ENCODE measurements around the gene ADAT1.

Gene ADAT1

GRCh38 chr16:75622761-75623605 is at the start of gene ADAT1:
Gene ADAT1, minus strand, starts transcription at chr16:75623281. Its CDS starts 2,482 bp downstream, at chr16:75620799.
- peak; percentile 84 for DNase-seq

GRCh38 chr16:75667503-75667902 is 44.4 kb upstream of the ADAT1 start:
- no peak for DNase-seq

DNA sequence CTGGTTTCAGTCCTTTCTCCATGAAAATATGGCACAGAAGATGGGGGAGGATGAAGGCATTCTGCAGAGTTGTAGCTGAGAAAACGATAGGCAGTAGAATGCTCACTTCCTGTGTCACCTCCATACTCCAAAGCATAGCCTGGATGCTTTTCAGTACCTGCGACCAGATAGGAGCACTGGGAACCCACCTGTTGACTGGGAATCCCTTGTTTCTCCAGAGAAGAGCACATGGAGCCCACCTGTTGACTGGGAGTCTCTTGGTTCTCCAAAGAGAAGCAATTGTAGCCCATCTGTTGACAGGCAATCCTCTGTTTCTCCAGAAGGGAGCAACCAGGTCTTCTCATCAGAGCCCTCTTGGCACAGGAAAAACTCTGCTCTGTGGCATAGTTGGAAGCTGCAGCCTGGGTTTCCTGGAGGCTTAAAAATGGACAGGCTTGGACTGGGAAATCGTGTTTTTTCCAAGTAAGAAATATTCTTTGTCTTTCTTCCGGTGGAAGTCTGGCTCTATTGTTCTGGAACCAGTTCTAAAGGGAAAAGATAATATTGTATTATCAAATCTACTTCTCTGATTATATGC is 37.7 kb upstream of the ADAT1 start:
- DNase-seq: no peak

DNA sequence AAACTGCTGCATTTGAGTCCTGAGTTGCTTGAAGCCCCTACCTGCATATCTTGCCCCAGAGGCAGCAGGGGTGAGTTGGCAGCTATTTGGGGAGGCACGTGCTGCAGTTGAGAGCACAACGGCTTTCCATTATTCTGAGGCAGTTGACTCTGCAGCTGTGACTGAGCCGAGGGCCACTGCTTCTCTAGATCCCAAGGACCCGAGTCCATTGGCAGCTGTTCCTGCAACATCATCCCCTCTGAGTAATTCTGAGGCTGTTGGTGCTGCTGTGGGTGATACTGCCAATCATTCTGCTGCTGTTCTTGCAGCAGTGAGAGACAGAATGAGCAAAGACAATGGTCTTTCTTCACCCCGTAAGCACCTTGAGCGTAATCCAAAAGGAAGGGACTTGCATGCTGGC is 37.2 kb upstream of the ADAT1 start:
- DNase-seq: no peak

- DNase-seq: no peak
Observed at GRCh38 chr16:75658175-75658574, 35.1 kb upstream of the ADAT1 start.

GRCh38 chr16:75653922-75654321 is 30.8 kb upstream of the ADAT1 start:
- DNase-seq: no peak

DNA sequence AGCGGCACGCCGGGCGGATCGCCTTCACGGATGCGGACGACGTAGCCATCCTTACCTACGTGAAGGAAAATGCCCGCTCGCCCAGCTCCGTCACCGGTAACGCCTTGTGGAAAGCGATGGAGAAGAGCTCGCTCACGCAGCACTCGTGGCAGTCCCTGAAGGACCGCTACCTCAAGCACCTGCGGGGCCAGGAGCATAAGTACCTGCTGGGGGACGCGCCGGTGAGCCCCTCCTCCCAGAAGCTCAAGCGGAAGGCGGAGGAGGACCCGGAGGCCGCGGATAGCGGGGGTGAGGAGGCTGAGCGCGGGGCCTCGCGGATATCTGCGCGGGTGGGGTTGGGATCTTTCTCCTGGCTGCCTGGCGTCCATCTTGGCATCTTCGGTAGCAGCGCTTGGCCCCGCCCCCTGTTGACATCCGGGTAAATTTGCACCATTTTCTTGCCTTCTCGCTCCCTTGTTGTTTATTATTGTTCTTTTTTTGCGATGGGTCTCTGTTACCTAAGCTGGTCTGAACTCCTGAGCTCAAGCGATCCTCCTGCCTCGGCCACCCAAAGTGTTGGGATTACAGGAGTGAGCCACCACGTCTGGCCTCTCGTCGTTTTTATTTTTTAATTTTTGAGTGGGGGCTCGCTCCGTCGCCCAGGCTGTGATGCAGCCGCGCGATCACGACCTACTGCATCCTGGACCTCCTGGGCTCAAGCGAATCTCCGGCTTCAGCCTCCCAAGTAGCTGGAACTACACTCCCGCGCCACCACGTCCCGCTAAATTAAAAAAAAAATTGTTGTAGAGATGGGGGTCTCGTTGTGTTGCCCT is 25.4 kb upstream of the ADAT1 start:
- DNase-seq: peak; percentile 37

DNA sequence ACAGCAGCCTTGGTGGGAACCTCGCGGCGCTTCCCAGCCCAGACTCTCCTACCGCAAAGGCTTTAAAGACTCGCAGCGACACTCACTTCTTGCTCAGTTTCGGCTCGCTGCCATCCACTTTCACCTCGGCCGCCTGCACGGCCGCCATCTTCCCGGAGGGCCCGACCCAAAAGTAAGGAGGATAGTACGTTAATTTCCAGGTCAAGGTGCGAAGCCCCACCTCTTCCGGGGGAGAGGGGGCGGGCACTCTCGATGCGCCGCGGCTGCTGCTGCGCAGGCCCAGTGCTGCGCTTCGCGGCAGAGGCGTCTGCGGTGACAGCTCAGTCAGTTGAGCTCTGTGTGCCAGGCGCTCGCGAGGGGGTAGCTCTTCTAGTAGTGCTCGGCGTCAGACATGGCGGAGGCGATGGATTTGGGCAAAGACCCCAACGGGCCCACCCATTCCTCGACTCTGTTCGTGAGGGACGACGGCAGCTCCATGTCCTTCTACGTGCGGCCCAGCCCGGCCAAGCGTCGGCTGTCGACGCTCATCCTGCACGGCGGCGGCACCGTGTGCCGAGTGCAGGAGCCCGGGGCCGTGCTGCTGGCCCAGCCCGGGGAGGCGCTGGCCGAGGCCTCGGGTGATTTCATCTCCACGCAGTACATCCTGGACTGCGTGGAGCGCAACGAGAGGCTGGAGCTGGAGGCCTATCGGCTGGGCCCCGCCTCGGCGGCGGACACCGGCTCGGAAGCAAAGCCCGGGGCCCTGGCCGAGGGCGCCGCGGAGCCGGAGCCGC is 24.6 kb upstream of the ADAT1 start, which contains the start of the genes KARS1 and TERF2IP:
KARS1 (minus strand) TSS at position 174 of the 773 bp plus-strand sequence; CDS start at position 148, 26 bp downstream.
TERF2IP (plus strand) TSS at position 282 of the 773 bp plus-strand sequence; CDS start at position 392, 110 bp downstream.
- peak; percentile 78 for DNase-seq

DNA sequence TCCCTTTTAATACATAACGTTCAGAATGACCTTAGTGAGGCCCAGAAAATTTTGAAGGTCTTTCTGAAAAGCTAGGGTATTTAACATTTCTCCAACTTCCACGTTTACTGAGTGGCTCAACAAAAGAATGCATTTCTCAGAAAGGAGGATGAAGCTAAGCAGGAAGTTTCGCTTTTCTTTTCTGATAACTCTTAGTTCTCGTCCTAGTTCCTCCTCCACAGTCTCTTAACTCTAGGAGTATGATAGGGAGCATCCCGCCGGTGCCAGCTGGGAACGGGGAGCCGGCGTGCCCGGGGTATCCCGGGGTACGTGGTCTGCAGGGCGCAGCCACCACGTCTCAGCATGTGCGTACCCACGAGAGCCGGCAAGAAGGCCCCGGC is 24.0 kb upstream of the ADAT1 start:
- no peak for DNase-seq

GRCh38 chr16:75644240-75645012 is 21.3 kb upstream of the ADAT1 start:
- no peak for DNase-seq

- no peak for DNase-seq
Observed at GRCh38 chr16:75640598-75640997, 17.5 kb upstream of the ADAT1 start.

- DNase-seq: no peak
Observed at GRCh38 chr16:75635036-75635435, 12.0 kb upstream of the ADAT1 start.

DNA sequence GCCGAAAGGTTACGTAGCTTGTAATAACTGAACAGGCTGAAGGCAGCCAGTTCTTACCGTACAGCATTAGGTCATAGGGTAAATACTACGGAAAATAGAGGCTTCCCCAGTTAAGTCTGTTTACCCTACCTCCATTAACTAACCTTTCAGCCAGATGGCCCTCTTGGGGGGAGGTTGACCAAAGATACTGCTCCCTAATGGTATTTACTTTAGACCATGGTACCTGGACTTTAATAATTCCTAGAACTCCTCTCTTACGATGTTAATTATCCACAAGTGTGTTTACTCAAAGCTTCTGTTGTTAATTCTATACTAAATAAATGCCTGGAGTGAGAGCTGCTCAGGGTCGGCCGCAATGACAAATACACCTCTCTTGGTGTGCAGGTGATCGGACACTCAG is 9.8 kb upstream of the ADAT1 start:
- no peak for DNase-seq

DNA sequence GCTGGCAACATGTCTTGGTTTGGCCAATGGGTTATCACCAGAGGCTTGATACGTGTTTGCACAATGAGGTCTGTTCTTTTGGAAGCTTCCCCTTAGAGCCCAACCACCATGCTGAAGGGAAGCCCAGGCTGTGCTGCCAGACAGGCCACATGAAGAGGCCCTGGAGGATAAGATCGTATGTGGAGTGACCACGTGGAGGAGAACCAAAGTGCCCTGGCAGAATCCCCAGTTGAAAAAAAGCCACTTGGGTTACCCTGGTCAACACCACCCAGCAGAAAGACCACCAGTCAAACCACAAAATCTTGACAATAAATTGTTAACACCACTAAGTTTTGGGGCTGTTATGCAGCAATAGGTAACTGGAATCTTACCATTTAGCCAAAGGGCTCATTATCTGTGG is 7.0 kb upstream of the ADAT1 start:
- DNase-seq: no peak

GRCh38 chr16:75629132-75629531 is 6.1 kb upstream of the ADAT1 start:
- no peak for DNase-seq

GRCh38 chr16:75628351-75628750 is 5.3 kb upstream of the ADAT1 start:
- DNase-seq: no peak

GRCh38 chr16:75627851-75628250 is 4.8 kb upstream of the ADAT1 start:
- DNase-seq: no peak

GRCh38 chr16:75626806-75627205 is 3.7 kb upstream of the ADAT1 start:
- no peak for DNase-seq

GRCh38 chr16:75624921-75625334 is 1.8 kb upstream of the ADAT1 start:
- no peak for DNase-seq

- DNase-seq: peak; percentile 25
Observed at GRCh38 chr16:75621170-75621477, 2.0 kb downstream of the ADAT1 start.

- DNase-seq: no peak
Observed at GRCh38 chr16:75620326-75621169, 2.5 kb downstream of the ADAT1 start.

All from NCI-H2227 treated with DMSO at 0.1 percent for 48 hours (cell line).